ENCODE data around the gene SLC30A3.

SLC30A3 gene

DNA sequence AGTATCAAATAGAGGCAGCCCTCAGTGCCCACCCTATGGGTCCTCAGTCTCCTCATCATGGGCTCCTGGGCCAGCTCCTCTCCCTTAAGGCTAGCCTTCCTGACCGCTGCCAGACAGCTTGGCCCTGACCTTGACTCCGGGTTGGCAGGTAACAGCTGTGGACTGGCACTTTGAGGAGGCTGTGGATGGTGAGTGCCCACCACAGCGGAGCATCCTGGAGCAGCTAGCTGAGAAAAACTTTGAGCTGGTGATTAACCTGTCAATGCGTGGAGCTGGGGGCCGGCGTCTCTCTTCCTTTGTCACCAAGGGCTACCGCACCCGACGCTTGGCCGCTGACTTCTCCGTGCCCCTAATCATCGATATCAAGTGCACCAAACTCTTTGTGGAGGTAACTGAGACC lies 26.7 kb downstream of the SLC30A3 start:
- no peak for DNase-seq (ENCODE audit: low read depth in 4 of 4, low spot score in 1 of 4)

GRCh38 chr2:27233341-27233740 lies 29.5 kb downstream of the SLC30A3 start:
- no peak for DNase-seq (ENCODE audit: low read depth in 4 of 4, low spot score in 1 of 4)

DNA sequence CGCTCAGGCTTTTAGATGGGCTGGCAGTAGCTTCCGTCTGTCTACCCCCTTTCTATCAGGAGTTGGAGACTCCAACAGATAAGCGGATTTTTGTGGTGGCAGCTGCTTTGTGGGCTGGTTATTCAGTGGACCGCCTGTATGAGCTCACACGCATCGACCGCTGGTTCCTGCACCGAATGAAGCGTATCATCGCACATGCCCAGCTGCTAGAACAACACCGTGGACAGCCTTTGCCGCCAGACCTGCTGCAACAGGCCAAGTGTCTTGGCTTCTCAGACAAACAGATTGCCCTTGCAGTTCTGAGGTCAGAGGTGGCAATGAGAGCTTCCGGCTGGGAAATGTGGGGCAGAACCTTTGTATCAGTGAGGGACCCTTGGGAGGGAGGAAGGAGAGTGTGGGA lies 30.9 kb downstream of the SLC30A3 start:
- no peak for DNase-seq (ENCODE audit: low read depth in 4 of 4, low spot score in 1 of 4)

- no peak for DNase-seq (ENCODE audit: low read depth in 4 of 4, low spot score in 1 of 4)
These were observed 35.3 kb downstream of the SLC30A3 start for GRCh38 chr2:27227501-27227900.

- DNase-seq (ENCODE audit: low read depth in 4 of 4, low spot score in 1 of 4), result no peak
These were observed 37.3 kb downstream of the SLC30A3 start for GRCh38 chr2:27225526-27225925.

GRCh38 chr2:27223416-27223815 lies 39.4 kb downstream of the SLC30A3 start:
- no peak for DNase-seq (ENCODE audit: low read depth in 4 of 4, low spot score in 1 of 4)

GRCh38 chr2:27222407-27222806 lies 40.4 kb downstream of the SLC30A3 start:
- DNase-seq (ENCODE audit: low read depth in 4 of 4, low spot score in 1 of 4), result no peak

GRCh38 chr2:27221166-27221565 lies 41.7 kb downstream of the SLC30A3 start:
- DNase-seq (ENCODE audit: low read depth in 4 of 4, low spot score in 1 of 4), result no peak

DNA sequence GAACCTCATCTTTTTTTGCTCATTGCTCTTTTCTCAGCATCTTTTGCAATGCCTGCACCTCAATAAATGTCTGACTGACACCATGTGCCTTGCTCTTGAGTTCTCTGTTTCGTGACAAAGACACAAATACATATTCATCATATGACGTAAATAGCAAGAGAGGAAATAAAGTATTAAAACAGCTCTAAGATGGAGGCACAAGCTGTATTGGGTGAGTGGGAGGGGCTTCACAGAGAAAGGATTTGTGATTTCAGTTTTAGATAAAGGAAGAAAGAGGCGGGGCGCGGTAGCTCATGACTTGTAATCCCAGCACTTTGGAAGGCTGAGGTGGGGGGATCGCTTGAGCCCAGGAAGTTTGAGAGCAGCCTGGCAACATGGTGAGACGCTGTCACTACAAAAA lies 42.8 kb downstream of the SLC30A3 start:
- no peak for DNase-seq (ENCODE audit: low read depth in 4 of 4, low spot score in 1 of 4)

- DNase-seq (ENCODE audit: low read depth in 4 of 4, low spot score in 1 of 4), result no peak
These were observed 43.8 kb downstream of the SLC30A3 start for GRCh38 chr2:27219091-27219490.

DNA sequence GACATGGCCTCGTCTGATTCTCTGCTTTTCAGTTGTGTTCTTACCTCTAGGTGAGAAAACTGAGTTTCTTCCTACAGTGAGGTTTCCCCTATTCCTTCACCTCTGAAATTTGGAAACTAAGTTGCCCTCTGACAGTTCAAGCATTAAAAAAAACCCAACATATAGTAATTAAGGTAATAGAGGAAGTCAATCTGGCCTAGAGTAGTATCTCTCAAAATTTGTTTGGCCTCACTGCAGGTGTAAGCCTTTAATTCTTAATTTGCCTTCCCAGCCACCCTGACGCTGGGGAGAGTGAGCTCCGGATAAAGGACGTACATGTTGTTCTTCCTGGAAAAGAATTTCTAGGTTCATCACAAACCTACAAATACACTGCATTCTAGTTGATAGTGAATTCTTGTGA lies 44.2 kb downstream of the SLC30A3 start:
- DNase-seq (ENCODE audit: low read depth in 4 of 4, low spot score in 1 of 4), result no peak

DNA sequence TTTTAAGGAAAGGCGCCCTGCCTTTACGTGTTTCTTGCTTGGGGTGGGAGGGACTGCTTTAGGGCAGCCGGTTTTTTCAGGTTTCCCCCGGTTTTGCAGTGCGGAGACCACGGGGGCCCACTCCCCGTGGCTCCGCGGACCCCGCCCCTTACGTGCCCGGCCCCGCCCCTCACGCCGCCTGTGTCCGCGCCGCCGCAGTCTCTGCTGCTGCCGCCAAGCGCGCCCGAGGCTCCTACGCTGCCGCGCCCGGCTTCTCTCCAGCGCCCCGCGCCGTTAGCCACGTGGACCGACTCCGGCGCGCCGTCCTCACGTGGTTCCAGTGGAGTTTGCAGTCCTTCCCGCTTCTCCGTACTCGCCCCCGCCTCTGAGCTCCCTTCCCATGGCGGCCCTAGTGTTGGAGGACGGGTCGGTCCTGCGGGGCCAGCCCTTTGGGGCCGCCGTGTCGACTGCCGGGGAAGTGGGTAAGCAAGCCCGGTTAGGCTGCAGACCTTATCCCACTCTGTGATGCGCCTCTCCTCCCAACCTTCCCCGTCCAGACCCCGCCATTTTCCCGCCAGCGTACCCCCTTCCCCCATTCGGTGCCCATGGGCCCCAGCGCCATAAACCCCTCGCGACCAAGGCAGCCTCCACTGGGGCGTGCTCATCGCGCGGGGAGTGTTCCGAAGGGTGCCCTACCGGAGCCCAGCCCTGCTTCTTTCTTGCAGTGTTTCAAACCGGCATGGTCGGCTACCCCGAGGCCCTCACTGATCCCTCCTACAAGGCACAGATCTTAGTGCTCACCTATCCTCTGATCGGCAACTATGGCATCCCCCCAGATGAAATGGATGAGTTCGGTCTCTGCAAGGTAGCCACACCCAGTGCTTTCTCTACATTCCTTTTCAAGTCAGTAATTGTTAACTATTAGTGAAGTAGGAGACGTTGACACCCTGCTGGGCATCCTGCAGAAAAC lies 45.4 kb downstream of the SLC30A3 start, which contains the start of gene CAD:
CAD (plus strand) TSS at position 197 of the 949 bp plus-strand sequence; CDS start at position 380, 183 bp downstream.
- peak; percentile 79 to 86 (median 84) for DNase-seq (ENCODE audit: low read depth in 4 of 4, low spot score in 1 of 4)

DNA sequence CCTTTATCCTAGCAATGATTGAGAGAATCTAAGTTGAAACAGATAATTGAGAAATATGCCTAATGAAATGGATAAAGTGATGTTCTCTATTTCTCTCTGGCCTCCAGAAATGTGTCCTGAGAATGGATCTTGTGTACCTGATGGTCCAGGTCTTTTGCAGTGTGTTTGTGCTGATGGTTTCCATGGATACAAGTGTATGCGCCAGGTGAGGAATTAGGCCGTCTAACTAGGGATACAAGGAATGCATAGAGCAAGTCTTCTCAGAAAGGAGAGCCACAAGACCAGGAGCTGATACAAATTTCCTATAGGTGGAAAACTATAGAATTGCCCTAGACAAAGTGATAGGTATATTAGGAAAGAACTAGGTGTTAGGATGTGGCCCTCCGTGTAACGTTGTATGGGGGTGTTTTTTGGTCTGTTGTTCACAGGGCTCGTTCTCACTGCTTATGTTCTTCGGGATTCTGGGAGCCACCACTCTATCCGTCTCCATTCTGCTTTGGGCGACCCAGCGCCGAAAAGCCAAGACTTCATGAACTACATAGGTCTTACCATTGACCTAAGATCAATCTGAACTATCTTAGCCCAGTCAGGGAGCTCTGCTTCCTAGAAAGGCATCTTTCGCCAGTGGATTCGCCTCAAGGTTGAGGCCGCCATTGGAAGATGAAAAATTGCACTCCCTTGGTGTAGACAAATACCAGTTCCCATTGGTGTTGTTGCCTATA lies 46.3 kb downstream of the SLC30A3 start:
- no peak for DNase-seq (ENCODE audit: low read depth in 4 of 4, low spot score in 1 of 4)

GRCh38 chr2:27214941-27215340 lies 47.9 kb downstream of the SLC30A3 start:
- DNase-seq (ENCODE audit: low read depth in 4 of 4, low spot score in 1 of 4), result no peak

DNA sequence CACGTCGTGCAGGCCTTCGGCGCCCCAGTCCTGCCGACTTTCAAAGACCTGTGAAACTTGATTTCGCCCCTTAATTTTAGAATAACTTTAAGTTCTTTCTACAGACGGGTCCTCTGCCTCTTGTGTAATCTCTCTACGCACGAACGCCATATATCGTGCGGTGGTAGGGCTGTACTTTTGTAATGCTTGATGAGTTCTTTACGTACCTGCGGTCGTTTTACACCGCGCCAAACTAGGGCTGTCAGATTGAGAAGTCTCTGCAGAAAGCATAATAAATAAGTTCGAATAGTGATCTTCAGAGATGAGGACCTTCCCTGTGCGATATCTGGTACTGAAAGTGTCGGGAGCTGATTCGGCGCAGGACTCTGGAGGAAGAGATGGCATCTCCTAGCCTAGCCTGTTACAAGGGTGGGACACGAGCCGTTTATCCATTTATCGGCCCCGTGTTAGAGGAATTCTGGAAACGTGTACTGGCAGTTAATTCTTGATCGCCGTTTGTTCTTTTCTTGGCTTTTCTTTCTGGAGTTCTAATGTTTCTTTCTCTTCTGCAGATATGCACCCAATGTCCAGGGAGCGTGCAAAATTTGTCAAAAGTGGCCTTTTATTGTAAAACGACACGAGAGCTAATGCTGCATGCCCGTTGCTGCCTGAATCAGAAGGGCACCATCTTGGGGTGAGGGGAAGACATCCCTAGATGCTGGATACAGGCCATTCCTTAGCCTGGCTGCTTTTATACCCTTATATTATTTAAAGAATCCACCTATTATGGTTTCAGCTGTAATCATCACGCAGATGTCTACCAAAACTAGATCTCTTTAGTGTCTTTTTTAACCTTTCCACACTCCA lies 50.0 kb downstream of the SLC30A3 start:
- no peak for DNase-seq (ENCODE audit: low read depth in 4 of 4, low spot score in 1 of 4)

- DNase-seq (ENCODE audit: low read depth in 4 of 4, low spot score in 1 of 4), result peak; percentile 73 to 87 (median 78)
These were observed 50.8 kb downstream of the SLC30A3 start, which contains the start of the genes ATRAID and SLC5A6 for GRCh38 chr2:27211943-27212625. ATRAID (plus strand) TSS chr2:27212041; CDS start chr2:27212369, 328 bp downstream. SLC5A6 (minus strand) TSS chr2:27212268; CDS start chr2:27207650, 4,618 bp downstream.

- DNase-seq (ENCODE audit: low read depth in 4 of 4, low spot score in 1 of 4), result no peak
These were observed 51.5 kb downstream of the SLC30A3 start for GRCh38 chr2:27211241-27211942.

DNA sequence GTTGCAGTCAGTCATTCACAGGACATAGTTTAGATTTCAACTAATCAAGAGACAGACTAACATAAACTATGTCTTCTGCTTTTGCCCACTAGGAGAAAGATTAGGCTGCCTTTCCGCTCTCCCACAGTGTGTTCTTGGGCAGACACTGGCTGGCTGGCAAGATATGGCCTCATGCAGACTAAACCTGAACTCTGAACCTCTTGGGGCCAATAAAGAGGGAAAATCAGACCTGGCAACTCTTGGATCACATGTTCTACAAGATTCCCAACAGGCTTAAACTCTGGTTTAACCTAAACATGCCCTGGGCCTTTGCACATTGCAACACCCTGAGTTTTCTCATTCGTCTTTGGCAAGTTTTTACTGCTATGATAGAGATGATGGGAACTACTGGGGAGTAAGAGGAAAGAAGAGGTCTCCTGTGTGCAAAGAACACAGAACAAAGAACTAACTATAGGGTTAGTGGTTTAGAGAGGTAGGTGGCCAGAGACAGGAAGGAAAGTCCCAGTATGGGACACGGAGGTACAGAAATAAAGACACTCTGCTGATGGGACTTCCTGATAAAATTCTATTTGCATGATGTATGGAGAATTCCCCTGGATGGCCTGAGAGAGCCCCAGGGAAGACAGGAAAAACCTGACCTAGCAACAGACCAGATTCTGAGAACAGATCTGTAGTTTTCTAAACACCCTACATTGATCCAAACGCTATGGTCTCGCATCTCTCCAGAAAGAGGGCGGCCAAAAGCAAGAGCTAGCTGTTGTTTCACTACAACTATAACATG lies 53.0 kb downstream of the SLC30A3 start:
- DNase-seq (ENCODE audit: low read depth in 4 of 4, low spot score in 1 of 4), result no peak

GRCh38 chr2:27208486-27209050 lies 54.3 kb downstream of the SLC30A3 start:
- no peak for DNase-seq (ENCODE audit: low read depth in 4 of 4, low spot score in 1 of 4)

Measured in stimulated activated CD4-positive, alpha-beta T cell treated with anti-CD3 and anti-CD28 coated beads, Interleukin-1b, Interleukin-23, amount 100 ng/mL, for 24 hours (primary cell).